ENCODE data around the gene BLVRB. TPM values are rescaled to one million over a fixed set of nuclear protein-coding genes. Genes with fewer than 3 reads are reported as not detected.

BLVRB gene
- total RNA-seq, 8 experiments from 2014 or later, result 7.7 to 144 (median 48.3) TPM

DNA sequence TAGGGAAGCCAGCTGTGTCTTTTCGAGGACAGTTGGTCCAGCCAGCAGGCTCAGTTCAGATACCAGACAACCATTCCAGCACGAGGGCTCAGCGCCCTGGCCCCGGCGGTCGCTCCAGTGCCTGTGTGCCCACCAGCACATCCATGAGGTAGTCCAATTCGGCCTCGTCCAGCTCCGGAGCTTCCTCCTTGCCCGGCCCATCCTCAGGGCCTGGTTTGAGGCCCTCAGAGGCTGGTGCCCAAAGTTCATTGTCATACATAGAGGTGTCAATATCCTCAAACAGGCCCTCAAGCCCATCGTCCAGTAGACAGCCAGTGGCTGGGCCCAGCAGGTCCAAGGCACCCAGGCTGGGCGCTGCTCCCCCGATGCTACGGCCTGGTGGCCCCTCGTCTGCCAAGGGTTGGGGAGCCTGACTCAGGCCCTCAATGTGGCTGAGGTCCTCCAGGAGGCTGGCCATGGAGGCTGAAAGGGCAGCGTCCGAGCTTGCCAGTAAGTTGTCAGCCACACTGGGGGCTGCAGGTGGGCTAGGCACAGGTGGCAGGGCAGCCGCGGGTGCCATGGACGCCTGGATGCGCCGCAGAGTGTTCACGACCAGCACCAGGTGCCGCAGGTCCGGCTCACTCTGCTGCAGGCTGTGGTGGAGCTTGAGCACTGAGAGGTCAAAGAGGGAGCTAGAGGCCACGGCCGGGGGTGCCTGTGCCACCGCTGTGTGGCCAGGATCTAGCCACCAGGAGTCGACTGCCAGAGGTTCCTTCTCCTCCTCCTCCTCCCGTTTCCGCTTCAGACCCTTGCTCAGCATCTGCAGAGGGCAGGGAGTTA lies 42.6 kb downstream of the BLVRB start:
- in situ Hi-C loops (cut with MboI; ENCODE audit: low pct_unique_long_range_greater_than_20kb in 2 of 9, low sequenced_read_pairs in 9 of 9, unreplicated experiment in 9 of 9), result no loop called here
- peaks cover 4 to 8% of the 10 kb centered on the region in 2 donors for H3K4me1 ChIP-seq (replicated peaks in 1 of 2)
- no peak for ATAC-seq (replicated peaks in 6 of 8)
- H3K27ac ChIP-seq, result no peak overlapping the region
- 86 to 100% (median 93%) methylated on average over 1 to 18 of the region's 31 CpGs; no CpG with 5 or more reads in 4 of the 10 experiments for WGBS, 10 experiments
- H3K4me3 ChIP-seq, result no peak overlapping the region

DNA sequence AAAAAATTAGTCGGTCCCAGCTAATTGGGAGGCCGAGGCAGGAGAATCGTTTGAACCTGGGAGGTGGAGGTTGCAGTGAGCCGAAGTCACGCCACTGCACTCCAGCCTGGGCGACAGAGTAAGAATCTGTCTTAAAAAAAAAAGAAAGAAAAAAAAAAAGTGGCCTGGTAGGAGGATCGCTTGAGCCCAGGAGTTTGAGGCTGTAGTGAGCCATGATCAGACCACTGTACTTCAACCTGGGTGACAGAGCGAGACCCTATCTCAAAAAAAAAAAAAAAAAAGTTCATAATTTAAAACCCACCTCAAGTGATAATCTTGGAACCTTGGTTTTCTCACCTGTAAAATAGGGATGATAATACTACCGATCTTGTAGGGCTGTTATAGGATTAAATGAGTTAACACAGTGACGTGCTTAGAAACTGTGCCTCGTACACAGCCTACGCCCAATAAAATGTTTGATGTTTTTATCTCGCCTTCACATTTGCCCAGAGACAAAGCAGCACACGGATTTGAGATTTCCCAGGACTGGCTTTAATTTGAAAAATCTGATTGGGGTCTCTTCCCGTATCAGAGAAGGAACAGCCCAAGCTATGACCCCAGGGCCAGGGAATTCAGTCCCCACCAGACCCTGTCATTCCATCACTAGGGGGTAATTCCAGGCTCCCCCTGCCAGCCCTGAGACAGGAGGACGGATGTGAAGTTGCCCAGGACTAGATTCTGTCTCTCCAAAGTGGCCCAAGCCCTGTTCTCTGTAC lies 43.4 kb downstream of the BLVRB start:
- WGBS, 10 experiments, result 42 to 98% (median 86%) methylated on average over 2 to 14 of the region's 16 CpGs
- no peak overlapping the region for H3K4me3 ChIP-seq
- in situ Hi-C loops (cut with MboI; ENCODE audit: low pct_unique_long_range_greater_than_20kb in 2 of 9, low sequenced_read_pairs in 9 of 9, unreplicated experiment in 9 of 9), result no loop called here
- no peak overlapping the region for H3K27ac ChIP-seq
- H3K4me1 ChIP-seq (replicated peaks in 1 of 2), result peaks cover 4 to 8% of the 10 kb centered on the region in 2 donors
- no peak for ATAC-seq (replicated peaks in 6 of 8)

DNA sequence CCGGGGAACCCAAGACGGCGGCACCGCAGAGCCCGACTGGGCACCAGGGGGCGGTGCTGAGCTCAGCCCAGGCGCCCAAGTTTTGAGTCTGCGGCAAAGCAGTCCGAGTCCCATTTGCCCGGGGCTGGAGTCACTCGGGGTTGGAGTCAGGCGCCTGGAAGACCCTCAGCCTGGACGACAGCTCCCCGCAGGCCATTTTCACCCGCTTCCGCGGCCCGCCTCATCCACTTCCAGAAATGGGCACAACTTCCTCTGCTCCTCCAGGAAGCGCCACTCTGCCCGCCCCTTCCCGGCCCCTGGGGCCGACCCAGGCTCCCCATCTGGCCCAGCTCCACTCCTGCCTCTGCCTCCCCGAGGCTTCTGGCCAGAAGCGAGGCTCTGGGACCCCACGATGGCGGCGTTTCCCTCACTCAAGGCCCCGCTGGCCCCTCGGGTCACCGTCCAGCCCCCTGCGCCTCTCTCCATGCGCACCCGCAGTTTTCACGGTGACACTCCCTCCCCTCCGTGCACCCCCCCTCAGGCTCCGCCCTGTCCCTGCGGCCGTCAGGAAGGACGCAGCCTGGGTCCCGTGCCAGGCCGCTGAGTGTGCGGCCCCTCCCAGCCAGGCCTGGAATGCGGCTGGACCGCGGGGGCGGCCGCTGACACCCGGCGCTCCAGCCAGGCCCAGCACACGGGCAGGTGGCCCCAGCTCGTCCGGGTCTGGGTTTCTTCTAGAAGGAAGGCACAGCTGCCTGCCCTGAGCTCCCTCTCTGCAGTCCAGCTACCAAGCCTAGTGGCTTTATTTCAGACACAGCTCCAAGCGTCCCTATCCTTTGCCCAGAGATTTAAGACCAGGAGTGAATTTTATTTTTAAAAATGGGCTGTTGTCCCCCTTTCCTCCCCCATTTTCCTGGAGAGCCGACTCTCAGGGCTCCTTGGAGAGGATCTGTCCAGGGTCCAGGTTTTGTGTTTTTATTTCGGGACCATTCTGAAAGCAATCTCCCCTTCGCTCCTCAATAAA lies 44.5 kb downstream of the BLVRB start:
- in situ Hi-C loops (cut with MboI; ENCODE audit: low pct_unique_long_range_greater_than_20kb in 2 of 9, low sequenced_read_pairs in 9 of 9, unreplicated experiment in 9 of 9), result no loop called here
- peak overlapping the region; percentile 16 to 41 (median 34) for H3K4me3 ChIP-seq
- H3K27ac ChIP-seq, result peak overlapping the region; percentile 6 to 75
- 2 to 44% (median 19%) methylated on average over 1 to 10 of the region's 56 CpGs; no CpG with 5 or more reads in 1 of the 10 experiments for WGBS, 10 experiments
- peaks cover 4 to 8% of the 10 kb centered on the region in 2 donors for H3K4me1 ChIP-seq (replicated peaks in 1 of 2)
- peak; percentile 40 to 66 (median 50) for ATAC-seq (replicated peaks in 6 of 8)

DNA sequence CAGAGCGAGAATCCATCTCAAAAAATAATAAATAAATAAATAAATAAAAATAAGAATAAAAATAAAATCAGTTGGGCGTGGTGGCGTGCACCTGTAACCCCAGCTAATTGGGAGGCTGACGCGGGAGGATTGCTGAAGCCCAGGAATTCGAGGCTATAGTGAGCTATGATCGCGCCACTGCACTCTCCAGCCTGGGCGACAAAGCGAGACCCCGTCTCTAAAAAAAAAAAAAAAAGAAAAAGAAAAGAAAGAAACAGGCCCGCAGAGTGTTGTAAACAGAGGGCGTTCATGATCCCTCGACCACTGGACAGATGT lies 45.1 kb downstream of the BLVRB start:
- no peak overlapping the region for H3K27ac ChIP-seq
- peaks cover 4 to 8% of the 10 kb centered on the region in 2 donors for H3K4me1 ChIP-seq (replicated peaks in 1 of 2)
- in situ Hi-C loops (cut with MboI; ENCODE audit: low pct_unique_long_range_greater_than_20kb in 2 of 9, low sequenced_read_pairs in 9 of 9, unreplicated experiment in 9 of 9), result no loop called here
- H3K4me3 ChIP-seq, result peak overlapping the region in 3 of 5 donors; percentile 34 to 41 (median 38)
- no peak for ATAC-seq (replicated peaks in 6 of 8)
- 29 to 96% (median 56%) methylated on average over 4 to 11 of the region's 14 CpGs; no CpG with 5 or more reads in 1 of the 10 experiments for WGBS, 10 experiments

DNA sequence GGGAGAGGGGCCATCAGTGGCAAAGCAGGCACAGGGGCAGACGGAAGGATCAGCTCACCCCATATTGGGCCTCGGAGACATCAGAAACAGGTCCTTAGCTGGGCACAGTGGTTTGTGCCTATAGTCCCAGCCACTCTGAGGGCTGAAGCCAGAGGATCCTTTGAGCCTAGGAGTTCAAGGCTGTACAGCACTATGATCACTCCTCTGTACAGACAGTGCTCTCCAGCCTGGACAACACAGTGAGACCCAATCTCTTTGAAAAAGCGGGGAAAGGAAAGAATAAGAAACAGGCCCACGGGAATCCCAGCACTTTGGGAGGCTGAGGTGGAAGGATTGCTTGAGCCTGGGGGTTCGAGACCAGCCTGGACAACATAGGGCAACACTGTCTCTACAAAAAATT lies 45.8 kb downstream of the BLVRB start:
- in situ Hi-C loops (cut with MboI; ENCODE audit: low pct_unique_long_range_greater_than_20kb in 2 of 9, low sequenced_read_pairs in 9 of 9, unreplicated experiment in 9 of 9), result no loop called here
- Histone ChIP-seq H3K4me3 (no peak overlapping the region), H3K4me1 (replicated peaks in 1 of 2) (peaks cover 4 to 8% of the 10 kb centered on the region in 2 donors), H3K27ac (no peak overlapping the region)
- no peak for ATAC-seq (replicated peaks in 6 of 8)
- WGBS, 10 experiments, result 80 to 100% (median 100%) methylated on average over 1 to 3 of the region's 5 CpGs; no CpG with 5 or more reads in 4 of the 10 experiments

DNA sequence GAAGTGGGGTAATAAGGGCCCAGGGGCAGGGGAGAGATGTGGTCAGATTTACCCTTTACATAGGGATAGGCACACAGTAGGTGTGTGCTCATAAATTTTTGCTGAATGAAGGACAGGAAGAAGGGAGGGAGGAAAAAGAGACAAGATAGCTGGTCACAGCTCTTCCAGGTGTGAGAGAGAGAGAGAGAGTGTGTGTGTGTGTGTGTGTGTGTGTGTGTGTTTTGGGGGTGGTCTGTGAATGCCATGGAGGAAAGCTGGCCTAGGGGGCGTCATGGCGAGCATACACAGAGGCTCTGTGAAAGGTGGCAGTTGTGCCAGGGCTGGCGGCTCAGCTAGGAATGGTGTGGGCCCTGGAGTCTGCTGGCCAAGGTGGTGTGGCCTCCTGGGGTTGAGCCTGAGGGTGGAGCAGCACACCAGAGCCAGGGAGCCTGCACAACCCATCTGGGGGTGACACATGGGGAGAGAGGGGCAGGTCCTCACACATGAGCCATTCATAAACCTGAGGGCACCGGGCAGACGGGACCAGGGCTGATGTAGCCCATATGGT lies 46.4 kb downstream of the BLVRB start:
- Histone ChIP-seq H3K4me3 (no peak overlapping the region), H3K4me1 (replicated peaks in 1 of 2) (peaks cover 4 to 6% of the 10 kb centered on the region in 2 donors), H3K27ac (no peak overlapping the region)
- peak in 1 of 8 experiments; percentile 1 for ATAC-seq (replicated peaks in 6 of 8)
- in situ Hi-C loops (cut with MboI; ENCODE audit: low pct_unique_long_range_greater_than_20kb in 2 of 9, low sequenced_read_pairs in 9 of 9, unreplicated experiment in 9 of 9), result no loop called here
- 42 to 83% (median 60%) methylated on average over 1 to 5 of the region's 5 CpGs; no CpG with 5 or more reads in 5 of the 10 experiments for WGBS, 10 experiments

DNA sequence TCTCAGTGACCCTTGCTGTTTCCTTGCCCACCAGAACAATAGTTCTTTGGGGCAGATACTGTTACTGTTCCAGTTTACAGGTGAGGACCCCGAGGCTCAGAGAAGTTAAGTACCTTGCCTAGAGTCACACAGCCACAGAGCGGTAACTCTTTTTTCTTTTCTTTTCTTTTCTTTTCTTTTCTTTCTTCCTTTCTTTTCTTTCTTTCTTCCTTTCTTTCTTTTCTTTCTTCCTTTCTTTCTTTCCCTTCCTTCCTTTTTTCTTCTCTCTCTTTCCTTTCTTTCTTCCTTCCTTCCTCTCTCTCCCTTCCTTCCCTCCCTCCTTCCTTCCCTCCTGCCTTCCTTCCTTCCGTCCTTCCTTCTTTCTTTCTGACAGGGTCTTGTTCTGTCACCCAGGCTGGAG lies 47.5 kb downstream of the BLVRB start:
- in situ Hi-C loops (cut with MboI; ENCODE audit: low pct_unique_long_range_greater_than_20kb in 2 of 9, low sequenced_read_pairs in 9 of 9, unreplicated experiment in 9 of 9), result no loop called here
- WGBS, 10 experiments, result 60 to 98% (median 90%) methylated on average over 1 to 3 of the region's 3 CpGs; no CpG with 5 or more reads in 1 of the 10 experiments

DNA sequence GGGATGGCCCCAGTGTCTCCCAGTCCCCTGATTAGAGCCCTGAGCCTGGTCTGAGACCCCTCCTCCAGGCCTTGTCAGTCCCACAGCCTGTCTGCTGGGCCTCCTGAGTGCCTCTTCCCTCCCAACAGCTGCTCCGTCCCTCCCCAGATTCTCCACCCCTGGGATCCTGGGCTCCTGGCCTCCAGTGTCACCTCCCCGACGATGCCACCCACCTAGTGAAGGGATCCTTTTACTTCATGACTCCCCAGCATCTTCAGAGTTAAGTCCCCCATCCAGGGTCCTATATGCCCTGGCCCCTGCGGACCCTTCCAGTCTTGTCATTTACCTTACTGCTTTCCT lies 47.9 kb downstream of the BLVRB start:
- Histone ChIP-seq H3K27ac (no peak overlapping the region), H3K4me1 (replicated peaks in 1 of 2) (peaks cover 4 to 12% of the 10 kb centered on the region in 2 donors), H3K4me3 (no peak overlapping the region)
- 44 to 100% (median 74%) methylated on average over 1 to 3 of the region's 4 CpGs; no CpG with 5 or more reads in 4 of the 10 experiments for WGBS, 10 experiments
- no peak for ATAC-seq (replicated peaks in 6 of 8)
- in situ Hi-C loops (cut with MboI; ENCODE audit: low pct_unique_long_range_greater_than_20kb in 2 of 9, low sequenced_read_pairs in 9 of 9, unreplicated experiment in 9 of 9), result no loop called here

More for the DNA sequence above, 47.5 kb downstream of the BLVRB start:
- Histone ChIP-seq H3K27ac (no peak overlapping the region), H3K4me1 (replicated peaks in 1 of 2) (peaks cover 4 to 12% of the 10 kb centered on the region in 2 donors), H3K4me3 (no peak overlapping the region)
- ATAC-seq (replicated peaks in 6 of 8), result no peak

DNA sequence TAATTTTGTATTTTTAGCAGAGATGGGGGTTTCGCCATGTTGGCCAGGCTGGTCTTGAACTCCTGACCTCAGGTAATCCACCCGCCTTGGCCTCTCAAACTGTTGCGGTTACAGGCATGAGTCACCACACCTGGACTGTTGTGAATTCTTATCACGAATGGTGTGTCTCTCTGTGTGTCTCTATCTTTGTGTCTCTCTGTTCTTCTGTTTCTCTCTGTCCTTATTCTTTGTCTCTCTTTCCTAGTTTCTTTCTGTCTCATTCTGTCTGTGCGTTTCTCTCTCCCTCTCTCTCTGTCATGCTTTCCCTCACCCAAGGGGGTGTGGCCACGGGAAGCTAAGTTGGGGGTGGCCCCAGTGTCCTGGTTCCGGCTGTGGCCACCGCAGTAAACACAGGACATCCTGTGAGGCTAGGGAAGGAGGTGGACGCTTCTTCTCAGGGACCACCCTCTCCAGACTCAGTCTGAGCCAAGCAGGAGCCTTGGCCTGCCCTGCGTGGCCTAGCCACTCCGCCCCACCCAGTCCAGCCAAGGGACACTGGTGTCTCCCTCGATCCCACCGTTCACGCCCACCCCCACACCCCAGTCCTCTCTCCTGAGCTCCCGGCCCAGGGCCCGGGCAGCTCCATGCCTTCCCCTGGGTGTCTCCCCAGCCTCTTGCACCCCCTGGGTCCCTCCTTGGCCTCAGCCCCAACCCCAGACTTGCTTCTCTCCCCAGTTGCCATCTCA lies 48.5 kb downstream of the BLVRB start:
- H3K27ac ChIP-seq, result no peak overlapping the region
- in situ Hi-C loops (cut with MboI; ENCODE audit: low pct_unique_long_range_greater_than_20kb in 2 of 9, low sequenced_read_pairs in 9 of 9, unreplicated experiment in 9 of 9), result no loop called here
- H3K4me1 ChIP-seq (replicated peaks in 1 of 2), result peaks cover 4 to 12% of the 10 kb centered on the region in 2 donors
- H3K4me3 ChIP-seq, result no peak overlapping the region
- whole genome bisulfite sequencing, 10 experiments, result 6 to 100% (median 58%) methylated on average over 1 to 9 of the region's 16 CpGs; no CpG with 5 or more reads in 3 of the 10 experiments
- ATAC-seq (replicated peaks in 6 of 8), result peak in 2 of 8 experiments; percentile 6 to 7

DNA sequence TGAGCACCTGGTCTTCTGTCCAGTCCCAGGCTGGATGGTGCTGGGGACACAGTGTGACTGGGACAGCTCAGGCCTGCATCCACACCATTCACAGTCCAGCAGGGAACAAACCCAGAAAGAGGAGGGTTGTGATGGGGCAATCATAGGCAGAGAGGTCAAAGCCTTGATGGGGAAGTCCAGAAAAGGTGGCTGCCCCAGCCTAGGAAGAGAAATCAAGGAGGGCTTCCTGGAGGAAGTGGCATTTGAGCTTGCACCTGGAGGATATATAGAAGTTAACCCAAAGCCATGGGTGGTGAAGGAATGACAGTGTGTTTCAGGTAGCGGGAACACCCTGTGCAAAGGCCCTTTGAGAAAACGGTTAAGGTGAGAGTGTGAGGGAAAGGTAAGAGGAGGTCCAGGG lies 49.8 kb downstream of the BLVRB start:
- 63 to 100% (median 96%) methylated on average over 1 to 2 of the region's 2 CpGs; no CpG with 5 or more reads in 4 of the 10 experiments for WGBS, 10 experiments
- ATAC-seq (replicated peaks in 6 of 8), result no peak
- Histone ChIP-seq H3K4me1 (replicated peaks in 1 of 2) (peaks cover 0 to 6% of the 10 kb centered on the region in 2 donors), H3K4me3 (no peak overlapping the region), H3K27ac (no peak overlapping the region)
- in situ Hi-C loops (cut with MboI; ENCODE audit: low pct_unique_long_range_greater_than_20kb in 2 of 9, low sequenced_read_pairs in 9 of 9, unreplicated experiment in 9 of 9), result no loop called here

DNA sequence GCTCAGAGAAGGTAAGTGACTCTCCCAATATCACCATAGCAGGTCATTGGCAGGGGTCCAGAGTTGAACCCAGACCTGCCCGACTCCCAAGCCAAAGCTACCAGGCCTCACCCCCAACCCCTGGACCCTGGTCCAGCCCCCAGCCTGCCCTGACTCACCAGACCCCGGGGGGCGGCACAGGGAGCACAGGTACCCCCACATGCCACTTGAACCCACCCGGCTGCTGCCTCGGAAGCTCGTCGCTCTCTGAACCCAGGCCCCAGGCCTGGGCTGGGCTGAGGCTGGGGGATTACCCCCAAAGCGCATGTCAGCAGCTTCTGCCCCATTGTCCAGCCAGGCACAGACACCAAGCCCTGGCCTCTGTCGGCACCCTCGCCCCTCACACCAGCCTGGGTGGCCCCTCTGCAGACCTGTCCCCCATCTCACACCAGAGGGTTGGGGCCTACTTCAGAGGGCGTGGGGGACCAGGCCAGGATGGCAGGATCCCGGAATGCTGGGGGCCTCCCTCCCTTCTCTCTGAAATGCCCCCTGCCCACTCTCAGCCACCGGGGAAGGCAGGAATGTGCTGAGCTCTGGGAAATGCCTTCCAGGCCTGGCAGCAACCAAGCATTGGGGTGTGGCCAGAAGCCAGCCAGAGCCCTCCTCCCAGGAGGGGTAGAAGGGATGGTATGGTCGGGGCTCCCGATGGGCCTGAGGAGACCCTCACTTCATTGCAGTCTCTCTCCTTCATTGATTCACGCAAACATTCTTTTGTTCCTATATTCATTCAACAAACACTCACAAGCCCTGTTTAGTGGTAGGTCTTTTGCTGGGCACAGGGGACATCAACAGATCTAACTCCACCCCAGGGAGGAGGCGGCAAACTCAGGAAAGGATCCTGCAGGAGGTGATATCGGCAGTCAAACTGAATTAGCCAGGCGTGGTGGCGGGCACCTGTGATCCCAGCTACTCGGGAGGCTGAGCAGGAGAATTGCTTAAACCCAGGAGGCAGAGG lies 50.7 kb downstream of the BLVRB start:
- 60 to 100% (median 100%) methylated on average over 1 to 6 of the region's 21 CpGs; no CpG with 5 or more reads in 3 of the 10 experiments for WGBS, 10 experiments
- ATAC-seq (replicated peaks in 6 of 8), result peak in 2 of 8 experiments; percentile 16 to 42
- no peak overlapping the region for H3K27ac ChIP-seq
- H3K4me3 ChIP-seq, result no peak overlapping the region
- in situ Hi-C loops (cut with MboI; ENCODE audit: low pct_unique_long_range_greater_than_20kb in 2 of 9, low sequenced_read_pairs in 9 of 9, unreplicated experiment in 9 of 9), result no loop called here
- H3K4me1 ChIP-seq (replicated peaks in 1 of 2), result peaks cover 0 to 10% of the 10 kb centered on the region in 2 donors

Measured in motor neuron (in vitro differentiated cells).